ENCODE measurements around the gene GNA12.

GRCh38 chr7:2750004-2750407 lies 94.1 kb downstream of the GNA12 start:
- TF ChIP-seq BACH1 (IDR thresholded peaks at IDR 0.05; ENCODE audit: borderline replicate concordance) (no peak), ATF2 (IDR thresholded peaks at IDR 0.05; ENCODE audit: low read length) (no peak), CREM (IDR thresholded peaks at IDR 0.05; ENCODE audit: low read depth) (no peak), CBFB (IDR thresholded peaks at IDR 0.05; ENCODE audit: low read depth) (no peak)
